ENCODE data around the gene HMCN2. TPM values are rescaled to one million over a fixed set of nuclear protein-coding genes. Genes with fewer than 3 reads are reported as not detected.

Gene HMCN2
- total and polyA plus RNA-seq, 2 experiments from 2014 or later = 0.50 to 0.54 TPM

DNA sequence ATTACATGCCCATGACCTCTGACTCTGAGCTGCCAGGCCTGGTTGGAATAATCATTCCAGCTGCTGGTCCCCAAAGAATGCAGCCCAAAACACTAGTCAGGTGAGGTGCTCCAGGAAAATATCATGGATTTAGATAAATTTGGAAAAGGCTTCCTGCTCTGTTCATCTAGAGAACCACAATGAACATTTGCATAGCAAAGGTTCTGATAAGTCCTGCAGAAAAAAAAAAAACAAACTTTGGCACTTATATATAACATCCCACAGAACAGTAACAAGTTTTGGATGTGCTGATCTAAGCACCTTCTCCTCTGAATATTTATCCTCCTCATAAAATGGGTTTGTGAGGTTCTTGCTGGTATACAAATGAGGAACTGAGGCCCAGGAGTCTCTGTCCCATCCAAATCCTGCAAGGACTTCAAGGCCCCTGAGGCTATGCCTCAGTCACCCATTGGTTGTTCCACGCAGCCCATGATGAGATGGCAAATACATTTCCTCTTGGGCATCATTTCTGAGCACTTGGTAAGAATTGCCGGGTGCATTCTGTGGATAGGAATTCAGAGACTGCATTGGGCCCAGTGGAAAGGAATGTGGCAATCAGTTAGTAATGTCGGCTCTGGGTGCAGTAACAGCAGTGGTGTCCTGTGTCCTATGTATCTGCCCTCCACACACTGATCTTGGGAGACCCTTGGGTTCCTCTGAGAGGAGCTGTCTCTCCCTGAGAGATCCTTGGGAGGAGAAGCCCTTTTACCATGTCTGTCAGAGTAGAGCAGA is 105.8 kb downstream of the HMCN2 start:
- DNase-seq (ENCODE audit: low spot score) = no peak
- no peak overlapping the region for H3K4me2 ChIP-seq
- H3K4me1 ChIP-seq (ENCODE audit: insufficient read depth) = no peaks in the 10 kb centered on the region
- no peaks in the 10 kb centered on the region for H4K20me1 ChIP-seq (ENCODE audit: insufficient read depth, poor library complexity, severe bottlenecking)
- H3K9me2 ChIP-seq (replicated peaks; ENCODE audit: insufficient read depth) = no peaks in the 10 kb centered on the region
- H3K79me2 ChIP-seq = no peaks in the 10 kb centered on the region
- no peak for TF ChIP-seq EZH2 (IDR thresholded peaks at IDR 0.05; ENCODE audit: borderline replicate concordance)
- TF ChIP-seq, protein P1, sequence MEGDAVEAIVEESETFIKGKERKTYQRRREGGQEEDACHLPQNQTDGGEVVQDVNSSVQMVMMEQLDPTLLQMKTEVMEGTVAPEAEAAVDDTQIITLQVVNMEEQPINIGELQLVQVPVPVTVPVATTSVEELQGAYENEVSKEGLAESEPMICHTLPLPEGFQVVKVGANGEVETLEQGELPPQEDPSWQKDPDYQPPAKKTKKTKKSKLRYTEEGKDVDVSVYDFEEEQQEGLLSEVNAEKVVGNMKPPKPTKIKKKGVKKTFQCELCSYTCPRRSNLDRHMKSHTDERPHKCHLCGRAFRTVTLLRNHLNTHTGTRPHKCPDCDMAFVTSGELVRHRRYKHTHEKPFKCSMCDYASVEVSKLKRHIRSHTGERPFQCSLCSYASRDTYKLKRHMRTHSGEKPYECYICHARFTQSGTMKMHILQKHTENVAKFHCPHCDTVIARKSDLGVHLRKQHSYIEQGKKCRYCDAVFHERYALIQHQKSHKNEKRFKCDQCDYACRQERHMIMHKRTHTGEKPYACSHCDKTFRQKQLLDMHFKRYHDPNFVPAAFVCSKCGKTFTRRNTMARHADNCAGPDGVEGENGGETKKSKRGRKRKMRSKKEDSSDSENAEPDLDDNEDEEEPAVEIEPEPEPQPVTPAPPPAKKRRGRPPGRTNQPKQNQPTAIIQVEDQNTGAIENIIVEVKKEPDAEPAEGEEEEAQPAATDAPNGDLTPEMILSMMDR (IDR thresholded peaks at IDR 0.05; ENCODE audit: poor library complexity) = no peak
- WGBS (ENCODE audit: low lambda C conversion rate, missing lambda C conversion rate) = 92% methylated on average over 3 of the region's 3 CpGs
- H3K27ac ChIP-seq = no peak overlapping the region
- H3K36me3 ChIP-seq (replicated peaks; ENCODE audit: insufficient read depth, low read depth) = no peaks in the 10 kb centered on the region
- no peaks in the 10 kb centered on the region for H3K9me3 ChIP-seq (ENCODE audit: low read depth)
- H3K4me3 ChIP-seq = no peak overlapping the region
- no peaks in the 10 kb centered on the region for H3K27me3 ChIP-seq
- no peak overlapping the region for H2AFZ ChIP-seq

DNA sequence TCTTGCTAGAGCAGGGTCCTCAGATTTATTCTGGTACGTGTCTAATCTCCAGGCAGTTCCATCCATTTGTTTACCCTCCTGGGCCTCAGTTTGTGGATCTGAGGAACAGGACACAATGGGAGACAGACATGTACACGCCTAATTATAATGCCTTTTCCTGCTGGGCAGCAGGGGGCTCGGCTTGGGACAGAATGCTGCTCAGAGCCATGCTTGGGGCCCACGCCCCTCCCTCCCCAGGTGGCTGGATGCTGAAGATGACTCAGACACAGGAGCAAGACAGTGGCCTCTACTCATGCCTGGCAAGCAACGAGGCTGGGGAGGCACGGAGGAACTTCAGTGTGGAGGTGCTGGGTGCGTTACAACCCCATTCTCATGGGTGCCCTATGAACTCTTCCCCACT is 106.5 kb downstream of the HMCN2 start:
- H3K9me3 ChIP-seq (ENCODE audit: low read depth) = no peaks in the 10 kb centered on the region
- H3K79me2 ChIP-seq = no peaks in the 10 kb centered on the region
- no peak overlapping the region for H3K4me3 ChIP-seq
- no peak overlapping the region for H2AFZ ChIP-seq
- H3K36me3 ChIP-seq (replicated peaks; ENCODE audit: insufficient read depth, low read depth) = no peaks in the 10 kb centered on the region
- H3K27ac ChIP-seq = no peak overlapping the region
- no peak for DNase-seq (ENCODE audit: low spot score)
- TF ChIP-seq EZH2 (IDR thresholded peaks at IDR 0.05; ENCODE audit: borderline replicate concordance) (no peak), EZH2phosphoT487 (IDR thresholded peaks at IDR 0.05; ENCODE audit: low read depth, severe bottlenecking, unreplicated experiment) (no peak)
- TF ChIP-seq, protein P1 (IDR thresholded peaks at IDR 0.05; ENCODE audit: poor library complexity) = no peak
- H4K20me1 ChIP-seq (ENCODE audit: insufficient read depth, poor library complexity, severe bottlenecking) = no peaks in the 10 kb centered on the region
- no peaks in the 10 kb centered on the region for H3K4me1 ChIP-seq (ENCODE audit: insufficient read depth)
- no peaks in the 10 kb centered on the region for H3K9me2 ChIP-seq (replicated peaks; ENCODE audit: insufficient read depth)
- H3K27me3 ChIP-seq = no peaks in the 10 kb centered on the region
- WGBS (ENCODE audit: low lambda C conversion rate, missing lambda C conversion rate) = 78% methylated on average over 7 of the region's 7 CpGs
- H3K4me2 ChIP-seq = no peak overlapping the region

DNA sequence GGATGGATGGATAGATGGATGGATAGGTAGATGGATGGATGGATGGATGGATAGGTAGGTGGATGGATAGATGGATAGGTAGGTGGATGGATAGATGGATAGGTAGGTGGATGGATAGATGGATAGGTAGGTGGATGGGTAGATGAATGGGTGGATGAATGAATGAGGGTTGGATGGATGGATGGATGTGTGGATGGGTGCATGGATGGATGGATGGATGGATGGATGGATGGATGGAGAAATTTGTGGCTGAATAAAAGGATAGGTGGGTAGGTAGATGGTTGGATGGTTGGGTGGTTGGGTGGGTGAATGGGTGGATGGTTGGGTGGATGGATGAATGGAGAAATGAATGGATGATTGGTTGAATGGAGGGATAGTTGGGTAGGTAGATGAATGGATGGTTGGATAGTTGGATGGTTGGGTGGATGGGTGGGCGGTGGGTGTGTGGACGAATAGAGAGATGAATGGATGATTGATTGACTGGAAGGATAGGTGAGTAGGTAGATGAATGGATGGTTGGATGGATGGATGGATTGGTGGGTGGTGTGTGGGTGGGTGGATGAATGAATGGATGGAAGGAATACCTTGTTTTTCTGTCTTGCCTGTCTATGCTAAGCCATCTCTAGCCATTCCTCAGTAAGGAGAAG is 108.2 kb downstream of the HMCN2 start:
- Histone ChIP-seq H4K20me1 (ENCODE audit: insufficient read depth, poor library complexity, severe bottlenecking) (no peaks in the 10 kb centered on the region), H3K4me1 (ENCODE audit: insufficient read depth) (no peaks in the 10 kb centered on the region), H2AFZ (no peak overlapping the region), H3K4me3 (no peak overlapping the region), H3K9me3 (ENCODE audit: low read depth) (no peaks in the 10 kb centered on the region), H3K27me3 (no peaks in the 10 kb centered on the region), H3K4me2 (no peak overlapping the region), H3K9me2 (replicated peaks; ENCODE audit: insufficient read depth) (no peaks in the 10 kb centered on the region), H3K27ac (no peak overlapping the region), H3K36me3 (replicated peaks; ENCODE audit: insufficient read depth, low read depth) (no peaks in the 10 kb centered on the region), H3K79me2 (no peaks in the 10 kb centered on the region)
- WGBS (ENCODE audit: low lambda C conversion rate, missing lambda C conversion rate) = 94% methylated on average over 2 of the region's 2 CpGs
- no peak for DNase-seq (ENCODE audit: low spot score)
- TF ChIP-seq, protein P1 (IDR thresholded peaks at IDR 0.05; ENCODE audit: poor library complexity) = no peak
- TF ChIP-seq EZH2phosphoT487 (IDR thresholded peaks at IDR 0.05; ENCODE audit: low read depth, severe bottlenecking, unreplicated experiment) (no peak), EZH2 (IDR thresholded peaks at IDR 0.05; ENCODE audit: borderline replicate concordance) (no peak)

Measured in hepatocyte (in vitro differentiated cells).